Stimulated activated naive CD8-positive, alpha-beta T cell treated with anti-CD3 and anti-CD28 coated beads, Interleukin-15, Interleukin-2, amounts not matched to agents 100 ng/mL and 50 ng/mL, for 24 hours (primary cell): ENCODE data around the gene CEPT1.

Source experiments
- H3K27ac Mint-ChIP-seq: one replicate; pipeline ENCODE4 v1.8.0; 2021; ENCODE audit warnings: mild to moderate bottlenecking, mixed read lengths
- H3K27me3 Mint-ChIP-seq: one replicate; pipeline ENCODE4 v1.8.0; 2021; ENCODE audit warnings: mixed read lengths
- H3K36me3 Mint-ChIP-seq: one replicate; pipeline ENCODE4 v1.8.0; 2021; ENCODE audit warnings: low read depth, mixed read lengths
- H3K4me1 Mint-ChIP-seq: one replicate; pipeline ENCODE4 v1.8.0; 2021; ENCODE audit warnings: low read depth, mixed read lengths
- H3K4me3 Mint-ChIP-seq: one replicate; pipeline ENCODE4 v1.8.0; 2021; ENCODE audit warnings: mild to moderate bottlenecking, mixed read lengths
- H3K9me3 Mint-ChIP-seq: one replicate; pipeline ENCODE4 v1.8.0; 2021; ENCODE audit warnings: mixed read lengths

The CEPT1 gene

GRCh38 chr1:111139324-111139955 lies 583 bp upstream of the CEPT1 start:
- Mint-ChIP-seq H3K27me3 (no peaks in the 10 kb centered on the region), H3K36me3 (peaks cover 29% of the 10 kb centered on the region), H3K27ac (peak overlapping the region; percentile 91), H3K9me3 (no peaks in the 10 kb centered on the region), H3K4me3 (peak overlapping the region; percentile 91), H3K4me1 (peaks cover 65% of the 10 kb centered on the region)

- Mint-ChIP-seq H3K4me3 (peak overlapping the region; percentile 91), H3K9me3 (no peaks in the 10 kb centered on the region), H3K4me1 (peaks cover 60% of the 10 kb centered on the region), H3K27ac (peak overlapping the region; percentile 91), H3K36me3 (peaks cover 24% of the 10 kb centered on the region), H3K27me3 (no peaks in the 10 kb centered on the region)
Measured at GRCh38 chr1:111140680-111140967, 601 bp downstream of the CEPT1 start.

GRCh38 chr1:111141245-111142220 lies 1.5 kb downstream of the CEPT1 start:
- H3K36me3 Mint-ChIP-seq = peaks cover 26% of the 10 kb centered on the region
- no peak overlapping the region for H3K27ac Mint-ChIP-seq
- peaks cover 69% of the 10 kb centered on the region for H3K4me1 Mint-ChIP-seq
- no peaks in the 10 kb centered on the region for H3K9me3 Mint-ChIP-seq
- H3K27me3 Mint-ChIP-seq = no peaks in the 10 kb centered on the region
- H3K4me3 Mint-ChIP-seq = peak overlapping the region; percentile 91

- Mint-ChIP-seq H3K4me3 (no peak overlapping the region), H3K4me1 (peaks cover 76% of the 10 kb centered on the region), H3K27ac (no peak overlapping the region)
Measured at GRCh38 chr1:111142356-111142975, 2.4 kb downstream of the CEPT1 start.

GRCh38 chr1:111145542-111145941 lies 5.5 kb downstream of the CEPT1 start:
- H3K4me3 Mint-ChIP-seq = no peak overlapping the region
- peaks cover 54% of the 10 kb centered on the region for H3K36me3 Mint-ChIP-seq

More at GRCh38 chr1:111142356-111142975, 2.4 kb downstream of the CEPT1 start:
- peaks cover 30% of the 10 kb centered on the region for H3K36me3 Mint-ChIP-seq
- no peaks in the 10 kb centered on the region for H3K9me3 Mint-ChIP-seq
- H3K27me3 Mint-ChIP-seq = no peaks in the 10 kb centered on the region

GRCh38 chr1:111145963-111146768 lies 6.1 kb downstream of the CEPT1 start:
- H3K27ac Mint-ChIP-seq = peak overlapping the region; percentile 74
- H3K27me3 Mint-ChIP-seq = no peaks in the 10 kb centered on the region
- peaks cover 60% of the 10 kb centered on the region for H3K36me3 Mint-ChIP-seq
- H3K4me3 Mint-ChIP-seq = peak overlapping the region; percentile 5
- H3K9me3 Mint-ChIP-seq = no peaks in the 10 kb centered on the region
- peaks cover 81% of the 10 kb centered on the region for H3K4me1 Mint-ChIP-seq

More at GRCh38 chr1:111145542-111145941, 5.5 kb downstream of the CEPT1 start:
- H3K27ac Mint-ChIP-seq = peak overlapping the region; percentile 74
- H3K9me3 Mint-ChIP-seq = no peaks in the 10 kb centered on the region
- H3K27me3 Mint-ChIP-seq = no peaks in the 10 kb centered on the region
- H3K4me1 Mint-ChIP-seq = peaks cover 84% of the 10 kb centered on the region

GRCh38 chr1:111147948-111148347 lies 7.9 kb downstream of the CEPT1 start:
- peaks cover 76% of the 10 kb centered on the region for H3K36me3 Mint-ChIP-seq
- H3K27ac Mint-ChIP-seq = no peak overlapping the region
- no peaks in the 10 kb centered on the region for H3K9me3 Mint-ChIP-seq
- H3K4me1 Mint-ChIP-seq = peaks cover 80% of the 10 kb centered on the region
- H3K27me3 Mint-ChIP-seq = no peaks in the 10 kb centered on the region
- H3K4me3 Mint-ChIP-seq = no peak overlapping the region

GRCh38 chr1:111148376-111148881 lies 8.4 kb downstream of the CEPT1 start:
- H3K27ac Mint-ChIP-seq = no peak overlapping the region
- H3K4me1 Mint-ChIP-seq = peaks cover 81% of the 10 kb centered on the region
- H3K36me3 Mint-ChIP-seq = peaks cover 81% of the 10 kb centered on the region
- H3K9me3 Mint-ChIP-seq = no peaks in the 10 kb centered on the region
- no peaks in the 10 kb centered on the region for H3K27me3 Mint-ChIP-seq
- H3K4me3 Mint-ChIP-seq = no peak overlapping the region

GRCh38 chr1:111151838-111152237 lies 11.8 kb downstream of the CEPT1 start:
- Mint-ChIP-seq H3K9me3 (no peaks in the 10 kb centered on the region), H3K27me3 (no peaks in the 10 kb centered on the region), H3K36me3 (peaks cover 92% of the 10 kb centered on the region), H3K27ac (no peak overlapping the region), H3K4me3 (no peak overlapping the region), H3K4me1 (peaks cover 75% of the 10 kb centered on the region)

GRCh38 chr1:111154021-111154999 lies 14.3 kb downstream of the CEPT1 start:
- peaks cover 54% of the 10 kb centered on the region for H3K4me1 Mint-ChIP-seq
- H3K27me3 Mint-ChIP-seq = no peaks in the 10 kb centered on the region
- peak overlapping the region; percentile 10 for H3K27ac Mint-ChIP-seq
- peaks cover 77% of the 10 kb centered on the region for H3K36me3 Mint-ChIP-seq
- no peaks in the 10 kb centered on the region for H3K9me3 Mint-ChIP-seq
- H3K4me3 Mint-ChIP-seq = no peak overlapping the region

- Mint-ChIP-seq H3K36me3 (peaks cover 75% of the 10 kb centered on the region), H3K4me1 (peaks cover 29% of the 10 kb centered on the region), H3K27me3 (no peaks in the 10 kb centered on the region), H3K4me3 (no peak overlapping the region), H3K9me3 (no peaks in the 10 kb centered on the region), H3K27ac (no peak overlapping the region)
Measured at GRCh38 chr1:111157431-111157830, 17.4 kb downstream of the CEPT1 start.

- Mint-ChIP-seq H3K36me3 (peaks cover 43% of the 10 kb centered on the region), H3K27ac (no peak overlapping the region), H3K4me1 (peaks cover 3% of the 10 kb centered on the region), H3K9me3 (no peaks in the 10 kb centered on the region), H3K4me3 (no peak overlapping the region), H3K27me3 (no peaks in the 10 kb centered on the region)
Measured at GRCh38 chr1:111161843-111162487, 21.9 kb downstream of the CEPT1 start.

- H3K9me3 Mint-ChIP-seq = no peaks in the 10 kb centered on the region
- H3K27me3 Mint-ChIP-seq = no peaks in the 10 kb centered on the region
- no peak overlapping the region for H3K27ac Mint-ChIP-seq
- peaks cover 43% of the 10 kb centered on the region for H3K36me3 Mint-ChIP-seq
- peaks cover 3% of the 10 kb centered on the region for H3K4me1 Mint-ChIP-seq
- H3K4me3 Mint-ChIP-seq = no peak overlapping the region
Measured at GRCh38 chr1:111162488-111162880, 22.5 kb downstream of the CEPT1 start.
